HepG2 (cell line): ENCODE data around the gene CIB2. TPM values are rescaled to one million over a fixed set of nuclear protein-coding genes. Genes with fewer than 3 reads are reported as not detected.

ENCODE experiments used
- ARHGAP35 ChIP-seq: sonication (generic); formaldehyde crosslinking; IDR thresholded peaks from 2 replicates; pipeline ENCODE4 v1.9.0; 2022; ENCODE audit warnings: mild to moderate bottlenecking, inconsistent platforms, moderate library complexity, missing genetic modification reagents, borderline replicate concordance
- ASH2L ChIP-seq: fragments of 300-600, 200-600 bp; sonication (generic); IDR thresholded peaks from 2 replicates; pipeline ENCODE4 v1.7.0; 2017; ENCODE audit warnings: low read depth, mild to moderate bottlenecking, moderate library complexity, mixed read lengths, low read length; ENCODE audit not compliant: insufficient read length
- ATRX ChIP-seq: sonication (generic); formaldehyde crosslinking; IDR thresholded peaks from 2 replicates; pipeline ENCODE4 v1.4.0; 2020; ENCODE audit warnings: missing genetic modification reagents, borderline replicate concordance
- HDAC2 ChIP-seq: sonication (generic); formaldehyde crosslinking; IDR thresholded peaks from 2 replicates; pipeline ENCODE4 v1.4.0; 2020; ENCODE audit warnings: missing genetic modification reagents
- MTA1 ChIP-seq: sonication (generic); formaldehyde crosslinking; IDR thresholded peaks from 2 replicates; pipeline ENCODE4 v1.4.0; 2020; ENCODE audit warnings: missing genetic modification reagents, mild to moderate bottlenecking, borderline replicate concordance
- SMAD1 ChIP-seq: sonication (generic); formaldehyde crosslinking; IDR thresholded peaks from 2 replicates; pipeline ENCODE4 v1.4.0; 2020; ENCODE audit warnings: missing genetic modification reagents, low read depth, mild to moderate bottlenecking, borderline replicate concordance
- ZNF235 ChIP-seq: sonication (generic); formaldehyde crosslinking; IDR thresholded peaks from 2 replicates; pipeline ENCODE4 v1.8.1; 2023; ENCODE audit warnings: mild to moderate bottlenecking, missing genetic modification reagents, borderline replicate concordance
- ZNF253 ChIP-seq: sonication (generic); formaldehyde crosslinking; IDR thresholded peaks from 2 replicates; pipeline ENCODE4 v1.8.0; 2022; ENCODE audit warnings: mild to moderate bottlenecking, missing genetic modification reagents, borderline replicate concordance
- ZNF552 ChIP-seq: sonication (generic); formaldehyde crosslinking; IDR thresholded peaks from 2 replicates; pipeline ENCODE4 v1.9.0; 2022; ENCODE audit warnings: missing genetic modification reagents, mild to moderate bottlenecking, borderline replicate concordance
- polyA plus RNA-seq, 8 experiments: library from polyadenylated mRNA; depleted of rRNA in 3 of 8; stranded (reverse) in 7 of 8; unstranded in 1 of 8; fragments of >200 nt; fragmentation: Illumina TruSeq in 4 of 8; extraction: Trizol in 4 of 8; gene quantifications; 2 replicates each; pipeline versions ENCODE4 v1.2.1 to v1.2.3, GENCODE V29; 2011 to 2016; ENCODE audit warnings: low read depth in 4 of 8, missing spikeins in 1 of 8, mixed read lengths in 1 of 8; ENCODE audit not compliant: insufficient read depth in 1 of 8
- total RNA-seq, 5 experiments: library from RNA; depleted of rRNA; stranded (reverse); fragments of >200 nt; fragmentation: Illumina TruSeq; extraction: Trizol; gene quantifications; 2 replicates each; pipeline ENCODE4 v1.2.3, GENCODE V29; 2016; ENCODE audit warnings: low read depth in 1 of 5
- TF ChIP-seq, protein P1 (sequence below), 2 experiments: fragments of 450-650 bp in 1 of 2; sonication (generic) in 1 of 2; formaldehyde crosslinking in 1 of 2; IDR thresholded peaks; 2 replicates each; pipeline versions ENCODE4 v1.6.1 to v1.8.0; 2016 to 2022; ENCODE audit warnings: antibody characterized with exemption in 1 of 2, mild to moderate bottlenecking in 1 of 2, missing genetic modification reagents in 1 of 2
- TF ChIP-seq, protein P2 (sequence below): IDR thresholded peaks from 2 replicates; pipeline ENCODE4 v1.6.1; 2016; ENCODE audit warnings: missing genetic modification reagents, missing compliant biosample characterization
- TF ChIP-seq, protein P3 (sequence below), 2 experiments: sonication (generic) in 1 of 2; formaldehyde crosslinking in 1 of 2; IDR thresholded peaks; 2 replicates each; pipeline versions ENCODE4 v1.6.1 to v1.9.0; 2014 to 2022; ENCODE audit warnings: antibody characterized with exemption in 1 of 2, borderline replicate concordance in 1 of 2, inconsistent platforms in 1 of 2, low read depth in 1 of 2, missing genetic modification reagents in 1 of 2

Gene CIB2
- total and polyA plus RNA-seq, 2 of the 13 experiments (the other 11 are each of a cell fraction or from before 2014, with no cell fraction given): 1.4 to 1.5 TPM

DNA sequence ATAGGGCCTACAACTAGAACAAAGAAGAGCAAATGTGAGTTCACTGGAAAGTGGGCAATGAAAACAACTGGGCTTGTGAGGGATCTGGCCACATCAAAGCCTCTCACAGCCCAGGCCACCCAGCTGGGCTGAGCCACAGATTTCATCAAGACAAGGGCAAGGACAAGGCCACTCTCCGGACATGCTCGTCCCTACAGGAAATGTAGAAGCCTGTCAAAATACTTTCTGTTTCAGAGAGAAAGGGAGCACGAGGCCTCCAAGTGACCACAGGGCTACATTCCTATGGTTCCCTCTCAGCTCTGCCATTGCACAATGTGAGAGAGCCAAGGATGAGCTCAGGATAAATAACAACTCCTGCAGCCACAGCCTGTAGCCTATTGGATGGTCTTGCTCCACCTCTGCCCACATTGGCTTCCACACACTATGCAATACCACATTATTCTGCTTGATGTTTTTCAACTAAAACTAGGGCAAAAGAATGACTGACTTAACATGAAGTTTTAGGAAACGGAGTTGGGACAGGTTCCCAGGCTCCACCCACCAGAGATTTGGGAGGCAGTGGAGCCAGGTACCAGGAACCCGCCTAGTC lies 65.9 kb downstream of the CIB2 start (continued):
- TF ChIP-seq, protein P1, sequence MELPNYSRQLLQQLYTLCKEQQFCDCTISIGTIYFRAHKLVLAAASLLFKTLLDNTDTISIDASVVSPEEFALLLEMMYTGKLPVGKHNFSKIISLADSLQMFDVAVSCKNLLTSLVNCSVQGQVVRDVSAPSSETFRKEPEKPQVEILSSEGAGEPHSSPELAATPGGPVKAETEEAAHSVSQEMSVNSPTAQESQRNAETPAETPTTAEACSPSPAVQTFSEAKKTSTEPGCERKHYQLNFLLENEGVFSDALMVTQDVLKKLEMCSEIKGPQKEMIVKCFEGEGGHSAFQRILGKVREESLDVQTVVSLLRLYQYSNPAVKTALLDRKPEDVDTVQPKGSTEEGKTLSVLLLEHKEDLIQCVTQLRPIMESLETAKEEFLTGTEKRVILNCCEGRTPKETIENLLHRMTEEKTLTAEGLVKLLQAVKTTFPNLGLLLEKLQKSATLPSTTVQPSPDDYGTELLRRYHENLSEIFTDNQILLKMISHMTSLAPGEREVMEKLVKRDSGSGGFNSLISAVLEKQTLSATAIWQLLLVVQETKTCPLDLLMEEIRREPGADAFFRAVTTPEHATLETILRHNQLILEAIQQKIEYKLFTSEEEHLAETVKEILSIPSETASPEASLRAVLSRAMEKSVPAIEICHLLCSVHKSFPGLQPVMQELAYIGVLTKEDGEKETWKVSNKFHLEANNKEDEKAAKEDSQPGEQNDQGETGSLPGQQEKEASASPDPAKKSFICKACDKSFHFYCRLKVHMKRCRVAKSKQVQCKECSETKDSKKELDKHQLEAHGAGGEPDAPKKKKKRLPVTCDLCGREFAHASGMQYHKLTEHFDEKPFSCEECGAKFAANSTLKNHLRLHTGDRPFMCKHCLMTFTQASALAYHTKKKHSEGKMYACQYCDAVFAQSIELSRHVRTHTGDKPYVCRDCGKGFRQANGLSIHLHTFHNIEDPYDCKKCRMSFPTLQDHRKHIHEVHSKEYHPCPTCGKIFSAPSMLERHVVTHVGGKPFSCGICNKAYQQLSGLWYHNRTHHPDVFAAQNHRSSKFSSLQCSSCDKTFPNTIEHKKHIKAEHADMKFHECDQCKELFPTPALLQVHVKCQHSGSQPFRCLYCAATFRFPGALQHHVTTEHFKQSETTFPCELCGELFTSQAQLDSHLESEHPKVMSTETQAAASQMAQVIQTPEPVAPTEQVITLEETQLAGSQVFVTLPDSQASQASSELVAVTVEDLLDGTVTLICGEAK (IDR thresholded peaks at IDR 0.05): no peak
- TF ChIP-seq, protein P1 (CRISPR knock-in tag; IDR thresholded peaks at IDR 0.05): peak; percentile 69; the same call in 1 of the 2 replicates
- TF ChIP-seq ZNF552: no peak
- peak; percentile 99 for TF ChIP-seq HDAC2 (CRISPR knock-in tag)
- TF ChIP-seq, protein P2, sequence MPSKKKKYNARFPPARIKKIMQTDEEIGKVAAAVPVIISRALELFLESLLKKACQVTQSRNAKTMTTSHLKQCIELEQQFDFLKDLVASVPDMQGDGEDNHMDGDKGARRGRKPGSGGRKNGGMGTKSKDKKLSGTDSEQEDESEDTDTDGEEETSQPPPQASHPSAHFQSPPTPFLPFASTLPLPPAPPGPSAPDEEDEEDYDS (CRISPR knock-in tag): peak; percentile 83
- TF ChIP-seq, protein P3, sequence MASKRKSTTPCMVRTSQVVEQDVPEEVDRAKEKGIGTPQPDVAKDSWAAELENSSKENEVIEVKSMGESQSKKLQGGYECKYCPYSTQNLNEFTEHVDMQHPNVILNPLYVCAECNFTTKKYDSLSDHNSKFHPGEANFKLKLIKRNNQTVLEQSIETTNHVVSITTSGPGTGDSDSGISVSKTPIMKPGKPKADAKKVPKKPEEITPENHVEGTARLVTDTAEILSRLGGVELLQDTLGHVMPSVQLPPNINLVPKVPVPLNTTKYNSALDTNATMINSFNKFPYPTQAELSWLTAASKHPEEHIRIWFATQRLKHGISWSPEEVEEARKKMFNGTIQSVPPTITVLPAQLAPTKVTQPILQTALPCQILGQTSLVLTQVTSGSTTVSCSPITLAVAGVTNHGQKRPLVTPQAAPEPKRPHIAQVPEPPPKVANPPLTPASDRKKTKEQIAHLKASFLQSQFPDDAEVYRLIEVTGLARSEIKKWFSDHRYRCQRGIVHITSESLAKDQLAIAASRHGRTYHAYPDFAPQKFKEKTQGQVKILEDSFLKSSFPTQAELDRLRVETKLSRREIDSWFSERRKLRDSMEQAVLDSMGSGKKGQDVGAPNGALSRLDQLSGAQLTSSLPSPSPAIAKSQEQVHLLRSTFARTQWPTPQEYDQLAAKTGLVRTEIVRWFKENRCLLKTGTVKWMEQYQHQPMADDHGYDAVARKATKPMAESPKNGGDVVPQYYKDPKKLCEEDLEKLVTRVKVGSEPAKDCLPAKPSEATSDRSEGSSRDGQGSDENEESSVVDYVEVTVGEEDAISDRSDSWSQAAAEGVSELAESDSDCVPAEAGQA (IDR thresholded peaks at IDR 0.05; ENCODE audit: low read depth): peak; percentile 43; the same call in 1 of the 2 replicates
- TF ChIP-seq, protein P3 (CRISPR knock-in tag; IDR thresholded peaks at IDR 0.05; ENCODE audit: borderline replicate concordance): peak; percentile 13; the same call in 1 of the 2 replicates
- TF ChIP-seq MTA1 (CRISPR knock-in tag): peak; percentile 89
- no peak for TF ChIP-seq ARHGAP35 (CRISPR knock-in tag)
- TF ChIP-seq ASH2L: peak; percentile 79
- TF ChIP-seq SMAD1: no peak
- no peak for TF ChIP-seq ATRX (CRISPR knock-in tag)
- TF ChIP-seq ZNF253 (CRISPR knock-in tag): no peak
- TF ChIP-seq ZNF235 (CRISPR knock-in tag): no peak
